ENCODE data around the gene SHISA6.

The SHISA6 gene

GRCh38 chr17:11353601-11354000 lies 112.6 kb downstream of the SHISA6 start:
- no peak for DNase-seq (ENCODE audit: low spot score)

- DNase-seq (ENCODE audit: low spot score) = no peak
Measured at GRCh38 chr17:11356371-11356770, 115.4 kb downstream of the SHISA6 start.

DNA sequence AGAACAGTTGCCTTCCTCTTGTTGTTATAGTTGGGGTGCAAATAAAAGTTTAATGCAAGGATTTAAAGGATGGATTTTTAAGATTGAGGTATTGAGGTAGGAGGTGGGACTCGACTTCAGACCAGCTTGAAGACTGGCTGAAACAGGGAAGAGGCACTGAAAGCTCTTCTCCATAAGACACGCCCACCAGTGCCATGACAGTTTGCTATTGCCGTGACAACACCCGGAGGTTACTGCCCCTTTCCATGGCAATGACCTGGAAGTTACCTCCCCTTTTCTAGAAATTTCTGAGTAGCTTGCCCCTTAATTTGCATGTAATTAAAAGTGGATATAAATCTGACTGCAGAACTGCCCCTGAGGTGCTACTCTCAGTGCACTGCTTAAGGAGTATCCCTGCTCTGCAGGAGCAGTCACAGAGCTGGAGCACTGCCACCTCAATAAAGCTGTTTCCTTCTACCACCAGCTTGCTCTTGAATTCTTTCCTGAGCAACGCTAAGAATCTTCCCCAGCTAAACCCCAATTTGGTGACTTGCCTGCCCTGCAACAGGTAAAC lies 122.6 kb downstream of the SHISA6 start:
- DNase-seq (ENCODE audit: low spot score) = no peak

GRCh38 chr17:11366272-11366850 lies 125.3 kb downstream of the SHISA6 start:
- DNase-seq (ENCODE audit: low spot score) = no peak

GRCh38 chr17:11369575-11369974 lies 128.6 kb downstream of the SHISA6 start:
- no peak for DNase-seq (ENCODE audit: low spot score)

DNA sequence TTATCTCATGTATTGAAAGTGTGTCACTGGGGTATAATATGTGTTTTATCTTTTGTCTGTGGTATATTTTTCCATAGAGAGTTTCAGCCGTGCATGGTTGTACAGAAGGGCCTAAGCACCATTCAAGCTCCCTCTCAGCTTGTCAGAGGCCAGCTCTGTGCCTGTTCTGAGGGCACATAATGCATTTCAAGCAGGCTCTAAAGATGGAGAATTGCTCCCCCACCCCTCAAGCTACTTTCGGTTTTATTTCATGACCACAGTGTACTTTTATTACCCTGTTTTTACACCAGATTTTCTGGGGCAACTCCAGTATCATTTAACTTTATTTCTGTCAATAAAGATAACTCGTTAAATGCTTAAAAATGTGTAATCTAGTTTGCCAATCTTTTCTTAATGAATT lies 131.7 kb downstream of the SHISA6 start:
- no peak for DNase-seq (ENCODE audit: low spot score)

GRCh38 chr17:11378506-11378905 lies 137.5 kb downstream of the SHISA6 start:
- DNase-seq (ENCODE audit: low spot score) = no peak

- DNase-seq (ENCODE audit: low spot score) = no peak
Measured at GRCh38 chr17:11380761-11381160, 139.7 kb downstream of the SHISA6 start.

- no peak for DNase-seq (ENCODE audit: low spot score)
Measured at GRCh38 chr17:11383157-11383556, 142.1 kb downstream of the SHISA6 start.

- no peak for DNase-seq (ENCODE audit: low spot score)
Measured at GRCh38 chr17:11384131-11384530, 143.1 kb downstream of the SHISA6 start.

GRCh38 chr17:11387610-11388009 lies 146.6 kb downstream of the SHISA6 start:
- DNase-seq (ENCODE audit: low spot score) = no peak

GRCh38 chr17:11388054-11388453 lies 147.0 kb downstream of the SHISA6 start:
- no peak for DNase-seq (ENCODE audit: low spot score)

DNA sequence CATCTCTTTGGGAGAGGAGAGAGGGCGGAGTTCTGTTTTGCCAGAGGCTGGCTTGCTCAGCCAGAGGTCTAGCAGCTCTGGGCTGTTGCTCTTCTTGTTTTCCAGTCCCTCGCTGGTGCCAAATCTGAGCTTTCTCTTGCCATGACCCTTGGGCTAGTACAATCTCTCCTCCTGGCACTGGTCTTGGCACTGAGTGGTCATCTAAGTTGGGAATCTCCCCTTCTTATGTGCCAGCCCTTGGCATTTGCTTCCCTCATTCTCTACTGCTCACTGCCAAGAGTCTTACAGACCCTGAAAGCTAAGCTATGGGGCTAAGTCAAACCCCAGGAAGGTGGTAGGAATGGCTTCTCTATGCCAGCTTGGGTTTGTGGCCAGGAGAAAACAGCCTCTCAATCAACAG lies 148.6 kb downstream of the SHISA6 start:
- no peak for DNase-seq (ENCODE audit: low spot score)

DNA sequence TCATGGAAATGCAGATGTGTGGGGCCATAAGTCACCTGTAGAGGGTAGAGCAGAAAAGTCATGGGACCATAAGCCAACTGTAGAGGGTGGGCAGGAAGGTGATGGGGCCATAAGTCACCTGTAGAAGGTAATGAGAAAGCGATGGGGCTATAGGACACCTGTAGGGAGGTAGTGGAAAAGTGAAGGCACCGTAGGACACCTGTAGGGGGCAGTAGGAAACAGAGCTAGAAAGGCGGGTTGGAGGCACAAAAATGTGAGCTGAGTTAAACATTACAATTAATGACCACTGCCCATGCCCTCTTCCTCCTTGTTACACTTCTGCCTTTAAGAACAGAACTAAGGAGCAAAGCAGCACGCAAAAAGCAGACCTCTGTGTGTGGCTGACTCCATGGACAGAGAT lies 150.1 kb downstream of the SHISA6 start:
- no peak for DNase-seq (ENCODE audit: low spot score)

DNA sequence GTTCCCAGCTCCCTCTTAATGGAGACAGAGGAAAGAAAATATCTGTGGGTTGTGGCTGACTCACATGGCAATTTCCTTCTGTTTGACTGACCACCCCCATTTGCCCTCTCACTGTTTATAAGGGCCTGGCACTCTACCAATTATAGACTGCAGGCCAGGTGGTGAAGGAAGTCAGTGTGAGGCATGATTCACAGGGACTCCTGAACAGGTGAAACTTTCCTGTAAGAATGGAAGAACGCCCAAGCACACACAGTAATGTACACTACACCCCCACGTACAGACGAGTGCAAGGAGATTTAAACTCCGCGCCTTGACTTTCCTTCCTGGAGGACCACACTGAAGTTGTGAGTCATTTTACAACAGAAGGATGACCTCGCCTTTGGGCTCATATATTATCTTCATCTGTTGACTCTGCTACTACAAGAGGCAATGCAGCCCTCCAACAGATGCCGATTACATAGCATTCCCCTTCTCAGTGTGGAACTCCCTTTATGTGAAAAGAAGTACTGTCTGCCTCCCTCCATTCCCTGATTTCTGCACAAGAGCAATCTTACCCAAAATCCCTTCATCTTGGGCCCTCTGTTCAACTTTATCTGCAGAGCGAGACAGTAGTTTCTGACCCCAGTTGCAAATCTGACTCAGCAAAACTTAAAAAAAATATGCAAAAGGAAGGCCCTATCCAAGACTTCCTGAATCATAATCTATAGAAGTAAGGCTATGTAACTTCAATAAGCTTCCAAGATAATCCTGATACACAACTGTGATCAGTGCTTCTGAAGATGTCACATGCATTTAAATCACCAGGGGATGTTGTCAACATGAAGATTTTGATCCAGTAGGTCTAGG lies 163.6 kb downstream of the SHISA6 start:
- DNase-seq (ENCODE audit: low spot score) = no peak

DNA sequence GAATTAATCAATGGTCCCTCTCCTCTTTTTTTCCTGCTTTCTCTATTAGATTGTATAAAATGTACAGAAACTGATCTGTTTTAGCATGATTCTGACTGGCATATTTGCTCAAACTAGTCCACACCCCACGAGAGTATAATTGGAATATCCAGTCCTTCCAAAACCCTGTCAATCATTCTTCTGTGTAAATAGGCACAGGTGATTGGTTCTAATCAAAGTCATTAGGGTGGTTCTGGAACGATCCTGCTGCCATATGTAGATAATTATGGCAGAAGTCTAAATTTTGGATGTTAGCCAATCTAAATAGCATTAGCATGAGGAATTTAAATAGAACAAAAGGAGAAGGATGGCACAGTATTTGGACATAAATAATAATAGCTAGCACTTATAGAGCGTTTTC lies 165.7 kb downstream of the SHISA6 start:
- DNase-seq (ENCODE audit: low spot score) = no peak

DNA sequence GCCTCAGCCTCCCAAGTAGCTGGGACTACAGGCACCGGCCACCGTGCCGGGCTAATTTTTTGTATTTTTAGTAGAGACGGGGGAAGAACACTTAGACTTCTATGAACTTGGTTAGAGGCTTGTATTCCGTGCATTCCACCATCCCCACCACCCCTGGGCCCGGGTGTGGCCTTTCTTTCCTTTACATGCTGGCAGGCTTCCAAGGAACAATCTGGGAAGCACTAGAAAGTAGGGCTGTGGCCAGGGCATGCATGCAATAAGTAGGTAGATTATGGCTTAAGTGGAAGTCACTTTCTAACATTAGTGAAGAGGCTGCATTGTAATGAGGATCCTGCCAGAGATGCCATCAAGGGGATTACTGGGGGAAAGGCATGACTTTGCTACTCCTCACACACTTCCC lies 171.6 kb downstream of the SHISA6 start:
- no peak for DNase-seq (ENCODE audit: low spot score)

- DNase-seq (ENCODE audit: low spot score) = no peak
Measured at GRCh38 chr17:11418342-11418741, 177.3 kb downstream of the SHISA6 start.

- no peak for DNase-seq (ENCODE audit: low spot score)
Measured at GRCh38 chr17:11430751-11431150, 189.7 kb downstream of the SHISA6 start.

GRCh38 chr17:11438673-11439072 lies 197.7 kb downstream of the SHISA6 start:
- no peak for DNase-seq (ENCODE audit: low spot score)

DNA sequence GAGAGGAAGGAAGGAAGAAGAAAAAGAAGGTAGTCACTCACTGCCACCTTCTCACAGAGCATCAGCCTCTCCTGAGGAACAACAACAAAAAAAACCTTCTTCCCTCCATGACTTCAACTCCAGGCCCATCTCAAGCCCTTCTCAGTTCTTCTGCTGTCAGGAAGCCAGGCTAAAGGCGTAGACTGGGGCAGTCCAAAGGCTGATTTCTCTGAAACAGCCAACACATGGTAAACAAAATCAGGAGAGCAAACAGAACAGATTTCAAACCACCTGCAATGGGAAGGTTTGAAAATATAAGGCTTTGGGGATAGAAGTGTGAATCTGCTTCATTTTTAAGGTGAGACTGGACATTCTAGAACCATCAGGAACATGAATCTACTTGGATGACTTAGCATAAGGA lies 200.0 kb downstream of the SHISA6 start:
- DNase-seq (ENCODE audit: low spot score) = no peak

- DNase-seq (ENCODE audit: low spot score) = no peak
Measured at GRCh38 chr17:11446316-11446715, 205.3 kb downstream of the SHISA6 start.

DNA sequence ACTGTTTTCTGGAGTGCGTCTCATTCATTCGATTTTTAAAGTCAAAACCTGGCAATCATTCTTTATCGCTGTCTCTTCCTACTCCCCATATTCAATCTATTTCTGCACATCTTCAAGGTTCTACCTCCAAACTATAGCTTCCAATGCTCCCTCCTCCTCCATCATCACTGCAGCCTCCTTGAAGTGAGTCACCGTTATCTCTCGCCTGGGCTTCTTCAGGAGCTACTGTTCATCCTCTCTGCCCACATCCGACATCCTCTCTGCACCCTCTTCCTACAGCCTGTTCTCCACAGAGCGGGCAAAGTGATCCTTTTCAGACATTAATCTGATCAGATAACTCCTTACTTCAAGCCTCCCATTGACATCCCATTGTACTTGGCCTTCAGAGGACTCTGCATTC lies 213.1 kb downstream of the SHISA6 start:
- DNase-seq (ENCODE audit: low spot score) = no peak

DNA sequence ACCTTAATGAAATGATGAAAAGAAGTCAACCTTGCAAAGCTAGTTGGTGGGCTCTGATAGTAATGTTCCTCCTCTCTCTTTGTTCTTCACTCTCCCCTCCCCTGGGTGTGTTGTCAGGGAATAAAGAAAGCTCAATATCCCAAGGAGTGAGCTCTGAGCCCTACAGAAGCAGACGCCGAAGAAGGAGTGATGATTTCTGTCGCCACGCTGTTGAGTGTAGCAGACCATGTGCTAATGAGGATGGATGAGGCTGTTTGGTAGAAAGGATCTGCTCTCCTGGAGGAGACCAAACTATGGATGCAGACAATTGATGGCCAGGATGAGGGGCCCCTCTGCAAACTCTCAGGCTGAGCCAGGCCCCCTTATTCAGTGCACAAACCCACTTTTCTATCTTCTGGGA lies 217.3 kb downstream of the SHISA6 start:
- no peak for DNase-seq (ENCODE audit: low spot score)
